Measurements from ENCODE around the gene ACSL6.

The ACSL6 gene, protein sequence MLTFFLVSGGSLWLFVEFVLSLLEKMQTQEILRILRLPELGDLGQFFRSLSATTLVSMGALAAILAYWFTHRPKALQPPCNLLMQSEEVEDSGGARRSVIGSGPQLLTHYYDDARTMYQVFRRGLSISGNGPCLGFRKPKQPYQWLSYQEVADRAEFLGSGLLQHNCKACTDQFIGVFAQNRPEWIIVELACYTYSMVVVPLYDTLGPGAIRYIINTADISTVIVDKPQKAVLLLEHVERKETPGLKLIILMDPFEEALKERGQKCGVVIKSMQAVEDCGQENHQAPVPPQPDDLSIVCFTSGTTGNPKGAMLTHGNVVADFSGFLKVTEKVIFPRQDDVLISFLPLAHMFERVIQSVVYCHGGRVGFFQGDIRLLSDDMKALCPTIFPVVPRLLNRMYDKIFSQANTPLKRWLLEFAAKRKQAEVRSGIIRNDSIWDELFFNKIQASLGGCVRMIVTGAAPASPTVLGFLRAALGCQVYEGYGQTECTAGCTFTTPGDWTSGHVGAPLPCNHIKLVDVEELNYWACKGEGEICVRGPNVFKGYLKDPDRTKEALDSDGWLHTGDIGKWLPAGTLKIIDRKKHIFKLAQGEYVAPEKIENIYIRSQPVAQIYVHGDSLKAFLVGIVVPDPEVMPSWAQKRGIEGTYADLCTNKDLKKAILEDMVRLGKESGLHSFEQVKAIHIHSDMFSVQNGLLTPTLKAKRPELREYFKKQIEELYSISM
- total RNA-seq = 21.1 to 34.3 reads per million in 2 donors

- DNase-seq = peak; percentile 48
These were observed at the start of gene ACSL6 for GRCh38 chr5:132011622-132012343. Gene ACSL6, minus strand, starts transcription at chr5:132011658. Its CDS starts 105 bp downstream, at chr5:132011553.

DNA sequence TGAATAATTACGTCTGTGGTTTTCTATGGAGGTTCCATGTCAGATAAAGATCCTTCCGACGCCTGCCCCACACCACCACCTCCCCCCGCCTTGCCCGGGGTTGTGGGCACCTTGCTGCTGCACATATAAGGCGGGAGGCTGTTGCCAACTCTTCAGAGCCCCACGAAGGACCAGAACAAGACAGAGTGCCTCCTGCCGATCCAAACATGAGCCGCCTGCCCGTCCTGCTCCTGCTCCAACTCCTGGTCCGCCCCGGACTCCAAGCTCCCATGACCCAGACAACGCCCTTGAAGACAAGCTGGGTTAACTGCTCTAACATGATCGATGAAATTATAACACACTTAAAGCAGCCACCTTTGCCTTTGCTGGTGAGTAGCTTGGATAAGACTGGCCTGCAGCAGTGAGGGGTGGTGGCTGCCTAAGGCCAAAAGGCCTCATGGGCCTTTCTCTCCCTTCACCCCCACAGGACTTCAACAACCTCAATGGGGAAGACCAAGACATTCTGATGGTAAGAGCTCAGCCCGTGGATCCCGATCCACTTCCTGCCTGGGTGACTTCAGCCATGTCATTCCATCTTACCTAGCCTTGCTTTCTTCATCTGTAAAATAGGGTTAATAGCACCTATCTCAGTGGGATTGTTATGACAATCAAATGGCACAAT, 49.2 kb upstream of the ACSL6 start, which contains the start of gene IL3:
Gene IL3, plus strand, starts transcription at position 155 of the 661 bp plus-strand sequence. Its CDS starts 52 bp downstream, at position 207.
- DNase-seq = no peak

GRCh38 chr5:132059696-132060500, 48.4 kb upstream of the ACSL6 start:
- no peak for DNase-seq

DNA sequence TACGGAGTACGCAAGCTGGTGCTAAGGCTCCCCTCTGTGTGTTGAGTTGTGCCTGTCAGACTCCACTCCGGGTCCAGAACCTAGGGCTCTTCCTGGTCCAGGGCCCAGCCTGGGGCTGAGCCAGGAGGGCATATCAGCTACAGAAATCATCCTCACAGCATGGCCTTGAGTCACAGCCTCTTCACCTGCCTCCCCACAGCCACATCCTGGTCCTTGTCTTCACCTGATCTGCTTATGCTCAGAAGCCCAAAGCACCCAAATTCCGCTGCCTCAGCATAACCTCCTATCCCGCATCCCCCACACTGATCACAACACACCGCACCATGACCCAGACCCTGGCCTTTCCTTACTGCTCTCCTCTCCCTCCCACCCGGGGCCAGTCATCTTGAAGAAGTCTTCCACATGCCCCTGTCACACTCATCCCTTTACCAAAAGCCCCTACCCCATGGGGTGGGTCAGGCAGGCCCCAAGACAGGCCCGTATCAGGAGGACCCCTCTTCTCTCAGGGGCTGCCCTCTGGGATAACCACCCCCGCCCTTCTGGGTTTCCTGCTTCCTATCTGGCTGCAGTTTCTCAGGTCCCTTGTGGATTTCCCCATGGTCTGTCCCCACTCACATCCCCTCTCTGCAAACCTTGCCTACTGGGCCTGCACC, 47.7 kb upstream of the ACSL6 start:
- DNase-seq = peak; percentile 30

- DNase-seq = no peak
These were observed 47.2 kb upstream of the ACSL6 start for GRCh38 chr5:132058646-132059042.

DNA sequence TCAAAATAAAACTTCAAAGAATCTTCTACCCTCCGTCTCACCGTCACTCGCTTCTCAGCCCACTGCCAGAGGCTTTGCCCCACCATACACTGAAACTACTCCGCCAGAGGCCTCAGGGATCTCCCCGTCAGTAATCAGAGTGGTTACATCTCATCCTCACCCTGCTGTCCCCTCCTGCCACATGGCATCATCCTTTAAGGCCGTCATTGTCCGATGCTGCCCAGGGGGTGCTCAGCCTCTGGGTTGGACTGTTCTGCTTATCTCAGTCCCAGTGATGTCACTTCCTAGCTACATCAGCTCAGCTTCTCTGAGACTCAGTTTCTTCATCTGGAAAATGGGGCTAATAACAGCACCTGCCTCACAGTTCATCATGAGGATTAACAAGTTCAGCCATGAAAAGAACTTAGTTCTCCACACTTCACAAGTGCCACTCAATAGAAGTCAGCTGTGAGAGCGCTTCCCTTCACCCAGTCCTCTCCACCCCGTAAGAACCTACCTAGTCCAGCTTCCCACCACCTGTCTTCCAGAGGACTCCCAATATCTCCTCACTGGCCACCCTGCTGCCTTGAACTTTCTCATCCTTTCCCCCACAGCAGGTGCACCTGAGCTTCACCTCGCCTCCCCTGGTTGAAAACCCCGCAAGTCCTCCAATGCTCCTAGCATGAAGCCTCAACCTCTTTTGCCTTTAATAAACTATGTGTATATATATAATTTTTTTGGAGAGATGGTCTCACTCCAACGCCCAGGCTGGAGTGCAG, 46.2 kb upstream of the ACSL6 start:
- DNase-seq = no peak

- DNase-seq = no peak
These were observed 45.4 kb upstream of the ACSL6 start for GRCh38 chr5:132056610-132057497.

GRCh38 chr5:132055808-132056609, 44.6 kb upstream of the ACSL6 start:
- DNase-seq = peak; percentile 57

DNA sequence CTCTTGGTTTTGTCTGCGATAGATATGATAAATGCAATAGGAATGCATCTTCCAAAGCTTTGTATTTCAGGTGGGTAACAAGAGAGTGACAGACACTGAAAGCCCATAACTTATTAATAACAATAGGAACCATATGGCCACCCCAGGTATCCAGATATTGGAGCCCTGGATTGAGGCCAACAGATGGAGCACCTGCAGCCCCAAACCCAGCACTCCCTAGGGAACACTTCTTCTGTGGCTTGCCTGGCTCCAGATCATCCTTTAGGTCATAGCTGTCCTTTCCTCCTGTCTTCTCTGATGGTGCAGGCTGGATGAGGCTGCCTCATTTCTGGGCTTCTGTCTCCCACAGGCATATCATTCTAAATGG, 44.0 kb upstream of the ACSL6 start:
- no peak for DNase-seq

- no peak for DNase-seq
These were observed 43.4 kb upstream of the ACSL6 start for GRCh38 chr5:132054697-132055440.

GRCh38 chr5:132054031-132054696, 42.7 kb upstream of the ACSL6 start:
- DNase-seq = no peak

- DNase-seq = no peak
These were observed 42.0 kb upstream of the ACSL6 start for GRCh38 chr5:132053483-132053882.

- no peak for DNase-seq
These were observed 41.1 kb upstream of the ACSL6 start for GRCh38 chr5:132052520-132052919.

DNA sequence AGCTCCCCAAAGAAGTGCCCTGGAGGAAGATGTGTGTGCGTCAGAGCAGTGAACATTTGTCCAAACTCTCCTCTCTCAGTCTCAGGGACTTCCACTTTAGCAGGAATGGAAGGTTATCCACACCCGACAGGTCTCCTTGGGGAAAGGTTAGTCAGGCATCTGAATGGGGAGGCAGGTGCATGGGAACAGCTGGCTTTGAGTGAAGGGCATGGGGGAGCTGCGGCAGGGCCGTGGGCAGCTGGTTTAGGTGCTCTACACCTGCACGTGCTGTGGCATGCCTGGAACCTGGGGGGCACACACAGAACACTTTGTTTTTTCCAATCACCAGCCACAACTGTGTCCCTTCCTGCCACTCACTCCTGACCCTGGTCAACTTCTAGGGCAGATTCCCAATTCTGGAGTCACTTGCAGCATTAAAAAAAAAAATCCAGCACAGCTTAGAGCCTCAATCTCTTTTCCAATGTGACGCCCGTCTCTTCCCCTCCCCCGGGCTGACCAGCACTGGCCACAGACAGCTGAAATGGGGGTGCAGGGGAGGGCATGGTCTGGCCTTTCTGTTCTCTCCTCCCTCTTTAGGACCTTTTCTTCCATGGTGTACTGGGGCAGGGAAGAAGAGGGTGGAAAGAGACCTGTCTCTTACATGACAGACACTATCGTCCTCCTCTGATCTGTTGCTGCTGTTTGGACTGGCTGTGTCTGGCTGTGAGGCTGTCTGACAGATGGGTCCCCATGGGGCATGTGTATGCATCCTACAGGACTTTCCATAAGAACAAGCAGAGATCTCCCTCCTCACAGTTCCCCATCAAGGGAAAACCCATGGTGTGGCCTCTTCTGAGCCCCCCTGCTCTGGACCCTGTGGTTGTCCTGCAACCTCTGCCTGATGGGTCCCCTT, 39.4 kb upstream of the ACSL6 start:
- DNase-seq = no peak

GRCh38 chr5:132050136-132050535, 38.7 kb upstream of the ACSL6 start:
- DNase-seq = no peak

DNA sequence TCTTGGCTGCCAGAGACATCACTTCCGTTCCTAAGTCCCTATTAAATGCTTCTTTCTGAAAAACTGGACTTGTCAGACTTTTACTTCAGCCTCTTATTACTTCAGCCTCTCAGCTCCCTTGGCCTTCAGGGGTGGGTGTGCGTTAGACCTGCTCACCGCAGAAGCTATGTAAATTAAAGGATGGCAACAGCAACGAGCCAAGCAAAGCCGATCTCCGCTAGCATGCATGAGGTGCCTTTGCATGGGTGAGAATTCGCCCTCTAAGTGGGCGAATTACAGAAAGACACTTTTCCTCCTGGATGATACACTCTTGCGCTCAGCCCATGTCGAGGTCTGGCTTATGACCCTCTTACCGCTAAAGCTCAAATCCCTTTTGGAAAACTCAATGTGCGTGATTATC, 38.1 kb upstream of the ACSL6 start:
- no peak for DNase-seq

Measured in T-helper 9 cell (primary cell).